Activated CD4-positive, alpha-beta T cell treated with anti-CD3 and anti-CD28 coated beads, Interleukin-2, amount 50 U/mL, for 4 hours (primary cell): ENCODE measurements around the gene MUC3A.
"Not testable (repeated sequence)": the region's sequence is repeated elsewhere in the genome, so short reads cannot be mapped to it uniquely, and the experiment has no call there.

ENCODE experiments used
- DNase-seq, 2 experiments: peaks; one replicate each; pipeline ENCODE4 v3.0.0-alpha.2; 2020

Gene MUC3A

GRCh38 chr7:100949227-100949932 lies at the start of gene MUC3A:
MUC3A (plus strand) TSS chr7:100949534; CDS start chr7:100949625, 91 bp downstream.
- DNase-seq: no peak

- no peak for DNase-seq
Observed at GRCh38 chr7:100900978-100901377, 48.4 kb upstream of the MUC3A start.

GRCh38 chr7:100901921-100902332 lies 47.4 kb upstream of the MUC3A start:
- no peak for DNase-seq

- no peak for DNase-seq
Observed at GRCh38 chr7:100902638-100903037, 46.7 kb upstream of the MUC3A start.

- no peak for DNase-seq
Observed at GRCh38 chr7:100908512-100908911, 40.8 kb upstream of the MUC3A start.

- not testable (repeated sequence) for DNase-seq
Observed at GRCh38 chr7:100910443-100910842, 38.9 kb upstream of the MUC3A start.

- DNase-seq: no peak
Observed at GRCh38 chr7:100911484-100911883, 37.9 kb upstream of the MUC3A start.

GRCh38 chr7:100914208-100914878 lies 35.0 kb upstream of the MUC3A start:
- DNase-seq: no peak

- no peak for DNase-seq
Observed at GRCh38 chr7:100914879-100915447, 34.4 kb upstream of the MUC3A start.

GRCh38 chr7:100919335-100919734 lies 30.0 kb upstream of the MUC3A start:
- not testable (repeated sequence) for DNase-seq

- DNase-seq: not testable (repeated sequence)
Observed at GRCh38 chr7:100919779-100920437, 29.4 kb upstream of the MUC3A start.

GRCh38 chr7:100921039-100921438 lies 28.3 kb upstream of the MUC3A start:
- no peak for DNase-seq

- not testable (repeated sequence) for DNase-seq
Observed at GRCh38 chr7:100923616-100924015, 25.7 kb upstream of the MUC3A start.

GRCh38 chr7:100929808-100930174 lies 19.5 kb upstream of the MUC3A start:
- DNase-seq: no peak

GRCh38 chr7:100933734-100934133 lies 15.6 kb upstream of the MUC3A start:
- DNase-seq: no peak

GRCh38 chr7:100935381-100935780 lies 14.0 kb upstream of the MUC3A start:
- not testable (repeated sequence) for DNase-seq

GRCh38 chr7:100936167-100936566 lies 13.2 kb upstream of the MUC3A start:
- DNase-seq: not testable (repeated sequence)

- no peak for DNase-seq
Observed at GRCh38 chr7:100942045-100942774, 7.1 kb upstream of the MUC3A start.

GRCh38 chr7:100943693-100944092 lies 5.6 kb upstream of the MUC3A start:
- no peak for DNase-seq

- no peak for DNase-seq
Observed at GRCh38 chr7:100944138-100944537, 5.2 kb upstream of the MUC3A start.

GRCh38 chr7:100946111-100946510 lies 3.2 kb upstream of the MUC3A start:
- no peak for DNase-seq

- no peak for DNase-seq
Observed at GRCh38 chr7:100946766-100947365, 2.5 kb upstream of the MUC3A start.
